SK-N-SH (cell line): ENCODE data around the gene SMKR1. TPM values are rescaled to one million over a fixed set of nuclear protein-coding genes. Genes with fewer than 3 reads are reported as not detected.

ENCODE experiments used
- CTCF ChIA-PET: fragments of 300-600, 350-600 bp; formaldehyde crosslinking; extraction: SDS; loops from one replicate; lab custom pipeline; 2021; lab: Yijun Ruan, JAX
- POLR2A ChIA-PET: fragments of 350-600 bp; sonication (Branson Sonifier 250); formaldehyde crosslinking; extraction: SDS; loops from one replicate; lab custom pipeline; 2020; ENCODE audit warnings: antibody characterized with exemption, inconsistent platforms; lab: Yijun Ruan, JAX
- DNase-seq: peaks from one replicate; pipeline ENCODE4 v3.0.0; 2012
- H2AFZ ChIP-seq: fragments of 200-600 bp; sonication (generic); 2 replicates; pipeline ENCODE4 v1.8.1; 2016; ENCODE audit warnings: antibody characterized with exemption, mild to moderate bottlenecking, low read depth
- H3F3A ChIP-seq: fragments of 200-600 bp; sonication (generic); replicated peaks from 2 replicates; pipeline ENCODE3; 2016; ENCODE audit warnings: antibody characterized with exemption, mild to moderate bottlenecking; ENCODE audit not compliant: insufficient read depth
- H3K27ac ChIP-seq, 2 experiments: fragments of 200-500 bp in 1 of 2; fragments of 200-600 bp in 1 of 2; sonication (Bioruptor generic) in 1 of 2; sonication (generic), shearing (Covaris generic) in 1 of 2; 2 replicates each; pipeline versions ENCODE4 v1.5.1 to v1.6.1; 2014 to 2016; ENCODE audit warnings: low read depth in 2 of 2, inconsistent platforms in 1 of 2, low read length in 1 of 2, mild to moderate bottlenecking in 1 of 2, mixed read lengths in 1 of 2
- H3K27me3 ChIP-seq: fragments of 200-600 bp; sonication (generic), shearing (Covaris generic); 2 replicates; pipeline ENCODE4 v1.6.1; 2016; ENCODE audit warnings: mixed run types; ENCODE audit not compliant: insufficient read depth
- H3K36me3 ChIP-seq, 2 experiments: fragments of 200-500 bp in 1 of 2; fragments of 200-600 bp in 1 of 2; sonication (Bioruptor generic) in 1 of 2; sonication (generic) in 1 of 2; replicated peaks in 1 of 2; 2 replicates each; pipeline versions ENCODE3 to v1.5.1; 2014 to 2016; ENCODE audit warnings: low read length in 1 of 2, mild to moderate bottlenecking in 1 of 2; ENCODE audit not compliant: insufficient read depth in 2 of 2, control insufficient read depth in 1 of 2
- H3K4me1 ChIP-seq, 2 experiments: fragments of 200-500 bp in 1 of 2; fragments of 200-600 bp in 1 of 2; sonication (Bioruptor generic) in 1 of 2; sonication (generic), shearing (Covaris generic) in 1 of 2; 2 replicates each; pipeline versions ENCODE4 v1.5.1 to v1.6.1; 2014 to 2016; ENCODE audit warnings: low read depth in 1 of 2, low read length in 1 of 2, mixed run types in 1 of 2; ENCODE audit not compliant: insufficient read depth in 2 of 2, control insufficient read depth in 1 of 2
- H3K4me2 ChIP-seq: fragments of 200-600 bp; sonication (generic), shearing (Covaris generic); 2 replicates; pipeline ENCODE4 v1.6.1; 2017; ENCODE audit warnings: mixed run types
- H3K4me3 ChIP-seq, 2 experiments: fragments of 200-500 bp in 1 of 2; fragments of 200-600 bp in 1 of 2; sonication (Bioruptor generic) in 1 of 2; sonication (generic), shearing (Covaris generic) in 1 of 2; 2 replicates each; pipeline versions ENCODE4 v1.5.1 to v1.8.1; 2014 to 2016; ENCODE audit warnings: low read depth in 2 of 2, inconsistent platforms in 1 of 2, low read length in 1 of 2, mild to moderate bottlenecking in 1 of 2, mixed read lengths in 1 of 2, moderate library complexity in 1 of 2
- H3K79me2 ChIP-seq: fragments of 200-600 bp; sonication (generic); 2 replicates; pipeline ENCODE4 v1.8.1; 2017; ENCODE audit warnings: mild to moderate bottlenecking; ENCODE audit not compliant: insufficient read depth
- H3K9ac ChIP-seq: fragments of 200-600 bp; sonication (generic); 2 replicates; pipeline ENCODE4 v1.6.1; 2017; ENCODE audit warnings: mixed run types
- H3K9me2 ChIP-seq: fragments of 200-600 bp; sonication (generic); 2 replicates; pipeline ENCODE4 v1.6.1; 2017; ENCODE audit warnings: mixed run types
- H3K9me3 ChIP-seq: fragments of 200-600 bp; sonication (generic); 2 replicates; pipeline ENCODE4 v1.6.1; 2017; ENCODE audit warnings: mixed run types, mild to moderate bottlenecking, moderate library complexity
- H4K20me1 ChIP-seq: fragments of 200-600 bp; sonication (generic); 2 replicates; pipeline ENCODE4 v1.6.1; 2017; ENCODE audit warnings: mild to moderate bottlenecking, mixed run types; ENCODE audit not compliant: insufficient read depth
- CTCF ChIP-seq: fragments of 200-600 bp; sonication (generic); IDR thresholded peaks from 2 replicates; pipeline ENCODE4 v1.6.1; 2017; ENCODE audit warnings: antibody characterized with exemption, mild to moderate bottlenecking, moderate library complexity
- ELF1 ChIP-seq: IDR thresholded peaks from 2 replicates; pipeline ENCODE4 v1.4.0; 2012
- FOSL2 ChIP-seq: IDR thresholded peaks from 2 replicates; pipeline ENCODE4 v1.4.0; 2012; ENCODE audit warnings: low read depth, mild to moderate bottlenecking, moderate library complexity, borderline replicate concordance
- FOXJ3 ChIP-seq: sonication (generic); formaldehyde crosslinking; IDR thresholded peaks from 2 replicates; pipeline ENCODE4 v1.5.1; 2020; ENCODE audit warnings: mild to moderate bottlenecking, missing genetic modification reagents
- GABPA ChIP-seq: IDR thresholded peaks from 2 replicates; pipeline ENCODE4 v1.4.0; 2012; ENCODE audit warnings: low read depth, mild to moderate bottlenecking
- GATA2 ChIP-seq: sonication (generic); formaldehyde crosslinking; IDR thresholded peaks from 2 replicates; pipeline ENCODE4 v1.5.0; 2020; ENCODE audit warnings: mild to moderate bottlenecking, missing genetic modification reagents
- JUND ChIP-seq: IDR thresholded peaks from 2 replicates; pipeline ENCODE4 v1.4.0; 2012
- MEF2A ChIP-seq: IDR thresholded peaks from 2 replicates; pipeline ENCODE4 v1.4.0; 2012; ENCODE audit warnings: low read depth, borderline replicate concordance
- RCOR1 ChIP-seq: fragments of 150-350 bp; IDR thresholded peaks from 2 replicates; pipeline ENCODE4 v1.6.1; 2017; ENCODE audit warnings: antibody characterized with exemption, low read length
- REST ChIP-seq: IDR thresholded peaks from 2 replicates; pipeline ENCODE4 v1.6.1; 2012; ENCODE audit warnings: mild to moderate bottlenecking, low read depth, low read length, moderate library complexity
- RXRA ChIP-seq: IDR thresholded peaks from 2 replicates; pipeline ENCODE4 v1.4.0; 2012; ENCODE audit warnings: low read depth, mild to moderate bottlenecking, borderline replicate concordance
- SIN3A ChIP-seq: IDR thresholded peaks from 2 replicates; pipeline ENCODE4 v1.6.1; 2012; ENCODE audit warnings: low read depth, mild to moderate bottlenecking, low read length, moderate library complexity, borderline replicate concordance
- SMC3 ChIP-seq: IDR thresholded peaks from 2 replicates; pipeline ENCODE4 v1.6.1; 2012; ENCODE audit warnings: low read depth, low read length, improper control_type of control experiment
- TAF1 ChIP-seq: IDR thresholded peaks from 2 replicates; pipeline ENCODE4 v1.6.1; 2012; ENCODE audit warnings: low read depth, mild to moderate bottlenecking, low read length, moderate library complexity, borderline replicate concordance
- TCF12 ChIP-seq: IDR thresholded peaks from 2 replicates; pipeline ENCODE4 v1.4.0; 2012
- TEAD4 ChIP-seq: IDR thresholded peaks from 2 replicates; pipeline ENCODE4 v1.4.0; 2012; ENCODE audit warnings: mild to moderate bottlenecking, borderline replicate concordance; ENCODE audit not compliant: insufficient read depth
- USF2 ChIP-seq: fragments of 150-350 bp; IDR thresholded peaks from 2 replicates; pipeline ENCODE4 v1.6.1; 2017; ENCODE audit warnings: antibody characterized with exemption, low read length, low read depth, borderline replicate concordance
- YY1 ChIP-seq: IDR thresholded peaks from 2 replicates; pipeline ENCODE4 v1.4.0; 2012; ENCODE audit warnings: low read depth, mild to moderate bottlenecking
- WGBS: methylation state at CpG from one replicate; pipeline ENCODE4 v1.1.6; 2017; ENCODE audit warnings: low lambda C conversion rate; 5-methylcytosine and 5-hydroxymethylcytosine counted together
- polyA plus RNA-seq, 3 experiments: library from polyadenylated mRNA; depleted of rRNA; stranded (reverse); fragments of >200 nt; gene quantifications; 2 replicates each; pipeline ENCODE4 v1.2.3, GENCODE V29; 2012

SMKR1 gene
- polyA plus RNA-seq, 1 of the 3 experiments (the other 2 are of a cell fraction) = 8.1 TPM

- Histone ChIP-seq H3K36me3 (no peaks in the 10 kb centered on the region), H3K4me1 (no peaks in the 10 kb centered on the region), H2AFZ (no peak overlapping the region), H3K4me3 (no peak overlapping the region), H3K9me3 (no peaks in the 10 kb centered on the region), H3K9ac (no peak overlapping the region), H3K4me2 (no peak overlapping the region), H3K9me2 (no peaks in the 10 kb centered on the region), H3K27me3 (0 out of 2 replicates have a peak, but pooled peaks cover under 1% of the 10 kb centered on the region), H3K79me2 (no peaks in the 10 kb centered on the region), H4K20me1 (no peaks in the 10 kb centered on the region), H3K27ac (no peak overlapping the region), H3F3A (no peaks in the 10 kb centered on the region)
- POLR2A ChIA-PET = no interaction called here
- WGBS = 51% methylated on average over 4 of the region's 4 CpGs
- no peak for DNase-seq
- CTCF ChIA-PET = interaction anchor here (1.1 to 1.4 kb wide), 2 partner anchors 13 to 149 kb away, joined by 3 read pairs; partner anchors contain the start of gene SMKR1
- TF ChIP-seq SIN3A = no peak
These were observed 13.1 kb downstream of the SMKR1 start for GRCh38 chr7:129515381-129515780.

GRCh38 chr7:129517931-129518330 lies 15.6 kb downstream of the SMKR1 start:
- CTCF ChIA-PET = interaction anchor here (1.0 to 1.4 kb wide), 3 partner anchors 15 to 150 kb away, joined by 3 read pairs; partner anchors contain the start of gene SMKR1
- H3F3A ChIP-seq = no peaks in the 10 kb centered on the region
- 82% methylated on average over 6 of the region's 6 CpGs for WGBS

More at GRCh38 chr7:129517931-129518330, 15.6 kb downstream of the SMKR1 start:
- H3K79me2 ChIP-seq = no peaks in the 10 kb centered on the region
- no peaks in the 10 kb centered on the region for H3K36me3 ChIP-seq
- POLR2A ChIA-PET = no interaction called here
- no peak overlapping the region for H2AFZ ChIP-seq
- no peak overlapping the region for H3K9ac ChIP-seq
- H3K4me2 ChIP-seq = no peak overlapping the region
- no peaks in the 10 kb centered on the region for H3K9me3 ChIP-seq
- no peaks in the 10 kb centered on the region for H3K9me2 ChIP-seq
- no peaks in the 10 kb centered on the region for H4K20me1 ChIP-seq
- DNase-seq = no peak
- TF ChIP-seq FOSL2 (no peak), GATA2 (CRISPR knock-in tag) (no peak), GABPA (no peak), SMC3 (no peak), CTCF (no peak), JUND (no peak), REST (no peak), RCOR1 (no peak), ELF1 (no peak), USF2 (no peak), RXRA (no peak), YY1 (no peak), TEAD4 (no peak), SIN3A (no peak), MEF2A (no peak), FOXJ3 (CRISPR knock-in tag) (no peak), TAF1 (no peak), TCF12 (no peak)
- H3K27me3 ChIP-seq = 0 out of 2 replicates have a peak, but pooled peaks cover 9% of the 10 kb centered on the region
- no peak overlapping the region for H3K4me3 ChIP-seq
- no peaks in the 10 kb centered on the region for H3K4me1 ChIP-seq
- no peak overlapping the region for H3K27ac ChIP-seq
